Tibial artery (tissue), 4 donors: ENCODE measurements around the gene MIER1.
"Not testable (repeated sequence)": the region's sequence is repeated elsewhere in the genome, so short reads cannot be mapped to it uniquely, and the experiment has no call there.

Source experiments
- DNase-seq, 2 donors: peaks; one replicate each; pipeline ENCODE4 v3.0.0-alpha.2; 2019
- H3K27ac ChIP-seq, 2 donors: fragments of 200-600 bp; sonication (generic) in 1 of 2; 1 replicate in 1 of 2; 2 replicates in 1 of 2; pipeline ENCODE4 v1.5.1; 2018 to 2019; ENCODE audit warnings: mild to moderate bottlenecking in 1 of 2
- H3K27me3 ChIP-seq, 2 donors: fragments of 200-600 bp; sonication (generic) in 1 of 2; one replicate each; pipeline versions ENCODE4 v1.5.1 to v1.6.0; 2016 to 2019
- H3K36me3 ChIP-seq, 3 donors: fragments of 200-600 bp; sonication (generic) in 2 of 3; one replicate each; pipeline ENCODE4 v1.5.1; 2016 to 2019; ENCODE audit warnings: mild to moderate bottlenecking in 2 of 3
- H3K4me1 ChIP-seq, 4 donors: fragments of 200-600 bp; sonication (generic) in 2 of 4; 1 replicate in 3 of 4; 2 replicates in 1 of 4; pipeline ENCODE4 v1.5.1; 2016 to 2019
- H3K4me3 ChIP-seq, 2 donors: fragments of 200-600 bp; sonication (generic) in 1 of 2; 1 replicate in 1 of 2; 2 replicates in 1 of 2; pipeline ENCODE4 v1.5.1; 2018 to 2019; ENCODE audit warnings: mild to moderate bottlenecking in 2 of 2
- H3K9me3 ChIP-seq, 3 donors: fragments of 200-600 bp; sonication (generic) in 1 of 3; one replicate each; pipeline ENCODE4 v1.5.1; 2016 to 2019
- intact Hi-C: fragments of 100-400 bp; cut with DNase I; formaldehyde crosslinking; loops from one replicate; pipeline ENCODE4 v1.15.0; 2023; ENCODE audit warnings: low total_unique reads
- TF ChIP-seq, protein P1 (sequence below), 2 experiments: fragments of 200-600 bp in 1 of 2; fragments of 450-650 bp in 1 of 2; IDR thresholded peaks; one replicate each; pipeline ENCODE4 v1.5.1; 2017 to 2019; ENCODE audit warnings: antibody characterized with exemption in 2 of 2, mild to moderate bottlenecking in 1 of 2, moderate library complexity in 1 of 2

The MIER1 gene

DNA sequence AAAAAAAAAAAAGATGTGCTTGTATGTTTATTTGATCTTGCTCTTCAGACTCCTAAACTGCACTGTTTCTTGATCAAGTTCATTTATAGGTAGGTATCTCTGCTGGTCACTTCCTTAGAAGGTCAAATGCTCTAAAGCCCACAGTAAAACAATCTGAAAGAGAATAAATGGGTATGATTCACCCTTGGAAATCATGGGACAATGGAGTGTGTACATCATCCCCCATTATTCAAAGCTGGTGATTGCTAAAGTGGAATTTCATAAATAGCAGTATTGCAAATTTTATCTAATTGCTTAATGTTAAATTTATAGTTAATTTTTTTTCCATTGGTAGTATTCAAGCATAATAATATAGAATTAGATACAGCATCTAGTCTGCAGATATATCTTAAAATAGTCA, 53.4 kb downstream of the MIER1 start:
- Histone ChIP-seq H3K9me3 (no peaks in the 10 kb centered on the region), H3K27ac (no peak overlapping the region), H3K36me3 (peaks cover 46 to 70% (median 52%) of the 10 kb centered on the region in 3 donors), H3K4me1 (peaks cover 0 to 10% (median 2%) of the 10 kb centered on the region in 4 donors), H3K4me3 (no peak overlapping the region), H3K27me3 (no peaks in the 10 kb centered on the region)
- DNase-seq: no peak
- intact Hi-C loops: no loop called here
- TF ChIP-seq, protein P1, sequence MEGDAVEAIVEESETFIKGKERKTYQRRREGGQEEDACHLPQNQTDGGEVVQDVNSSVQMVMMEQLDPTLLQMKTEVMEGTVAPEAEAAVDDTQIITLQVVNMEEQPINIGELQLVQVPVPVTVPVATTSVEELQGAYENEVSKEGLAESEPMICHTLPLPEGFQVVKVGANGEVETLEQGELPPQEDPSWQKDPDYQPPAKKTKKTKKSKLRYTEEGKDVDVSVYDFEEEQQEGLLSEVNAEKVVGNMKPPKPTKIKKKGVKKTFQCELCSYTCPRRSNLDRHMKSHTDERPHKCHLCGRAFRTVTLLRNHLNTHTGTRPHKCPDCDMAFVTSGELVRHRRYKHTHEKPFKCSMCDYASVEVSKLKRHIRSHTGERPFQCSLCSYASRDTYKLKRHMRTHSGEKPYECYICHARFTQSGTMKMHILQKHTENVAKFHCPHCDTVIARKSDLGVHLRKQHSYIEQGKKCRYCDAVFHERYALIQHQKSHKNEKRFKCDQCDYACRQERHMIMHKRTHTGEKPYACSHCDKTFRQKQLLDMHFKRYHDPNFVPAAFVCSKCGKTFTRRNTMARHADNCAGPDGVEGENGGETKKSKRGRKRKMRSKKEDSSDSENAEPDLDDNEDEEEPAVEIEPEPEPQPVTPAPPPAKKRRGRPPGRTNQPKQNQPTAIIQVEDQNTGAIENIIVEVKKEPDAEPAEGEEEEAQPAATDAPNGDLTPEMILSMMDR (IDR thresholded peaks at IDR 0.05): no peak

DNA sequence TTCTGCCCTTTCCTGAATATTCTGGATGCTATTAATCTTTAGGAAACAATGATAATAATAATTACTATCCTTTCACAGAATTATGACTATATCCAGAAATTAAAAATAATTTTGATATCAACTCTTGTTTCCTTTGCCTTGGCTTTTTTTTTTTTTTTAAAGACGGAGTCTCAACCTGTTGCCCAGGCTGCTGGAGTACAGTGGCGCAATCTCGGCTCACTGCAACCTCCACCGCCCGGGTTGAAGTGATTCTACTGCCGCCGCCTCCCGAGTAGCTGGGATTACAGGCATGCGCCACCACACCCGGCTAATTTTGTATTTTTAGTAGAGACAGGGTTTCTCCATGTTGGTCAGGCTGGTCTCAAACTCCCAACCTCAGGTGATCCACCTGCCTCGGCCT, 54.8 kb downstream of the MIER1 start:
- H3K27ac ChIP-seq, H3K9me3 ChIP-seq, DNase-seq, H3K27me3 ChIP-seq, H3K4me3 ChIP-seq, intact Hi-C loops: not testable (repeated sequence)
- Histone ChIP-seq H3K36me3 (peaks cover 56 to 84% (median 61%) of the 10 kb centered on the region in 3 donors), H3K4me1 (peaks cover 0 to 10% (median 2%) of the 10 kb centered on the region in 4 donors)

DNA sequence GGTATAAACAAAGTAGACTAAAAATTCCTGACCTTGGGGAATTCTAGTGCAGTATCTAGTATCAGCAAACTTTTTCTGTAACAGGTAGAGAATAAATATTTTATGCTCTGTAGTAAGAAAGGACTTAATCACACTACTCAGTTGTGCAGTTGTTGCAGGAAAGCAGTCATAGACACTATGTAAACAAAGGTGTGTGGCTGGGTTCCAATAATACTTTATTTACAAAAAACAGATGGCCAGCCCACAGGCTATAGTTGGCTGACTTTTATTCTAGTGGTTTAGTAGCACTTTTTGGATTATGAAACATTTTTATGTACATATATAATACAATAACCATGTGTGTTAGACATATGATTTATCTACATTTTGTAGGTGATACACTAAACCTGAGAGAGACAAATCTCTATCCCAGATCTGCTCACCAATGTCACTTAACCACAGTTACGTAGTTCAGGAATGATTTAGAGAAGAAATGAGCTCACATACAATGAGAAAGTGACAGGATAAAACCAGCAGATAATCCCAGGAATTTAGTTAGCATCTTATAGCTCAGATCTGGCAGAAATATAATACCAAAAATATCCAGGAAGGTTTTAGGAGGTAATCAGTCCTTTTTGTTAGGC, 56.1 kb downstream of the MIER1 start:
- no peaks in the 10 kb centered on the region for H3K27me3 ChIP-seq
- intact Hi-C loops: no loop called here
- TF ChIP-seq, protein P1 (IDR thresholded peaks at IDR 0.05): no peak
- H3K4me1 ChIP-seq: peaks cover 0 to 12% (median 2%) of the 10 kb centered on the region in 4 donors
- peak overlapping the region in 1 of 2 donors; percentile 54 for H3K27ac ChIP-seq
- peaks cover 51 to 79% (median 61%) of the 10 kb centered on the region in 3 donors for H3K36me3 ChIP-seq
- no peak for DNase-seq
- H3K9me3 ChIP-seq: no peaks in the 10 kb centered on the region
- H3K4me3 ChIP-seq: peak overlapping the region in 1 of 2 donors; percentile 2

DNA sequence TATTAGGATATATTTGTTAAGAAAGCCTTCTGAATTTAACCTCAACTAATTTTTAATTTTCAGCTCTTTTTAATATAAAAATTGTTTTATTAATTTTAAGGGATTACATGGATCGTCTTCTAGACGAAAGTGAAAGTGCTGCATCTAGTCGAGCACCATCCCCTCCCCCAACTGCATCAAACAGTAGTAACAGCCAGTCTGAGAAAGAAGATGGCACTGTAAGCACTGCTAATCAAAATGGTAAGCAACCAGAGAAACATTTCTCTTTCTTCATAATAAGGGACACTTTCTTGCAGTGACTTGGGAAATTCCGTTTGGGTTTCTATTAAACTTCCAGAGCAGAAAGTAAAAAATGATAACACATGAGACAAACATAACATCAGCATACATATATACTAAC, 56.9 kb downstream of the MIER1 start:
- peak overlapping the region; percentile 2 to 34 for H3K4me3 ChIP-seq
- H3K4me1 ChIP-seq: peaks cover 0 to 15% (median 2%) of the 10 kb centered on the region in 4 donors
- intact Hi-C loops: no loop called here
- no peak for DNase-seq
- peak overlapping the region; percentile 8 to 54 for H3K27ac ChIP-seq
- H3K27me3 ChIP-seq: no peaks in the 10 kb centered on the region
- TF ChIP-seq, protein P1 (IDR thresholded peaks at IDR 0.05): no peak
- H3K9me3 ChIP-seq: no peaks in the 10 kb centered on the region
- peaks cover 51 to 79% (median 61%) of the 10 kb centered on the region in 3 donors for H3K36me3 ChIP-seq

DNA sequence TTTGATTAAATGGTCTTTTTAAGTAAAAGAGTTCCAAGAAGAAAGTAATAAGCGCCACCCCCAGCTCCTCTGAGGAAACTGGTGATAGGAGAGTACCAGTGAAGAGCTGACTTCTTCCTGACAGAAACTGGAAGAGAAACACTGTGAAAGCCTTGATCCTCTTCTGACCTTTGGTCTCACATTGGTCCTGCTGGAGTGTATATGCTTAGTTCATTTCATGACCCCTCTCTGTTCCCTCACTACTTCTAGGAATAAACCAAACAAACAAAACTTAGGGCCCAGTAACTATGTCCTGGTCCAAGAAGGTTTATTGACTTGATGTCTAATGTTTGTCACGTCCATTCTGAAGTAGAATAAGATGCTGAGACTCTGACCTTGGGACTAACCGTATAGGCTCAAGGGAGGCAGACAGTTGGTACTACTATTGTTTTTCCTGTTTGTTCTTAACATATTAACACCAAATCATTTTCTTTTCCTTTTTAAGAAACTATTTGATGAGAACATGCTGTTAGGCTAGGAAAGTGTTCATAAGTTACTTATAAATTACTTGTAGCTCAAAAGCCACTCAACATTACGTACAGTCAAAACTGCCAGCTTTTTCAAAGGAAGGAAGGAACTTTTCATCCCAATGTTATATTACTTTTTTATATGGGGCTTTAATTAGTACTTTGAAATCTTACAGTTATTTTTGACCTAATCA, 57.9 kb downstream of the MIER1 start:
- Histone ChIP-seq H3K36me3 (peaks cover 43 to 71% (median 53%) of the 10 kb centered on the region in 3 donors), H3K4me3 (no peak overlapping the region), H3K4me1 (peaks cover 0 to 15% (median 2%) of the 10 kb centered on the region in 4 donors), H3K27me3 (no peaks in the 10 kb centered on the region), H3K9me3 (no peaks in the 10 kb centered on the region), H3K27ac (no peak overlapping the region)
- DNase-seq: no peak
- TF ChIP-seq, protein P1 (IDR thresholded peaks at IDR 0.05): no peak
- intact Hi-C loops: no loop called here

DNA sequence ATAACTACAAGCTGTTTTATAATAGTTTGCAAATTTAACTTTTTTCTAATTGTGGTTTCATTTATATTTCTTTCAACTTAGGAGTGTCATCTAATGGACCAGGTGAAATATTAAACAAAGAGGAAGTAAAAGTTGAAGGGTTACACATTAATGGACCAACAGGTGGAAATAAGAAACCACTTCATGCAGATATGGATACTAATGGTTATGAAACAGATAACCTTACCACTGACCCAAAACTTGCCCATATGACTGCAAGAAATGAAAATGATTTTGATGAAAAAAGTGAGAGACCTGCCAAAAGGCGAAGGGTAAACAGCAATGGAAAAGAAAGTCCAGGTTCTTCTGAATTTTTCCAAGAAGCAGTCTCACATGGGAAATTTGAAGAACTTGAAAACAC, 59.7 kb downstream of the MIER1 start:
- TF ChIP-seq, protein P1 (IDR thresholded peaks at IDR 0.05): no peak
- H3K27ac ChIP-seq: no peak overlapping the region
- H3K9me3 ChIP-seq: no peaks in the 10 kb centered on the region
- no peaks in the 10 kb centered on the region for H3K27me3 ChIP-seq
- intact Hi-C loops: no loop called here
- peaks cover 0 to 15% (median 2%) of the 10 kb centered on the region in 4 donors for H3K4me1 ChIP-seq
- DNase-seq: no peak
- H3K36me3 ChIP-seq: peaks cover 36 to 64% (median 49%) of the 10 kb centered on the region in 3 donors
- no peak overlapping the region for H3K4me3 ChIP-seq
